ENCODE measurements around the gene LRRC28. TPM values are rescaled to one million over a fixed set of nuclear protein-coding genes. Genes with fewer than 3 reads are reported as not detected.

Gene LRRC28
- total and polyA plus RNA-seq, 9 of the 15 experiments (the other 6 are each of a cell fraction or from before 2014, with no cell fraction given), result 5.5 to 17.4 (median 7.9) TPM

DNA sequence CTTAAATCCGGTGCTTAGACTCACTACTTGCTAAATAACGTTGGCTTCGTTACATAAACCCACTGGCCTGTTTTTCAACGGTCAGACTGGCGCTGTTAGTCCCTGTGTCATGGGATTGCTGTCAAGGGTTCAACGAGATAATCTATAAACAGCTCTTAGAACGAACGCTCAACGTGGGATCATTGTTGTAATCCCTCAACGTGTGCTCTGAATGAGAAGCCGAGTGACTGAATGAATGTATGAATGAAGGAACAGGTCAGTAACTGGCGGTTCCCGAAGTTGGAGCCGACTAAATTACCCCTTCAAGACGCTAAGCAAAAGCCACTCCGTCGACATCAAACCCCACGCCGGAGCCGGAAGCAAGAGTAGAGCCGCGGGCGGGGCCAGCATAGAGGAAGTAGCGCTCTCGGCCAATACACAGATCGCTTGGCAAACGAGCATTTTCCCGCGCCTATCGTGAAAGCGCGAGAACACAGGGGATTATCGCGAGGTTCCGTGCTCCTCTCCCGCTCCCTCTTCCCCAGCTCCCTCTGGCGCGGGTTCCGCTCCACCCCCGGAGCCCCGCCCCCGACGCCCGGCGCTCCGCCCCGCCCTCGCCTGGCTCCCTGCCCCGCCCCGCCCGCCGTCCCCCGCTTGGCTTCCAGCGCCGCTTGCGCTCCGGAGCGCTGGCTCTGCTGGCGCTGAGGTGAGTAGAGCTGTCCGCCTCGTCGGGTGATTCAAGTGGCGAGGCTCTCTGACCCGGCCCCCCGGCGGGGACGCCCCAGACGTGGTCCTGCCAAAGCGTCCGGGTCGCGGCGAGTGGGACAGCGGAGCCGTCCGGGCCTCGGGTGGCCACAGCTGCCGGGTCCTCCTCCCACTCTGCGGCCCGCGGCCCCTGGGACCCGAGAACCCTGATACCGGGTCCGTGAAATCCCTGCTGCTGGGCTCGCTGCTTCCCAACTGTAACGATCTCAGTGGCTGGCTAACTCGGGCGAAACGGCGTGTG, at the start of gene LRRC28 (continued):
- TF ChIP-seq, protein P1, sequence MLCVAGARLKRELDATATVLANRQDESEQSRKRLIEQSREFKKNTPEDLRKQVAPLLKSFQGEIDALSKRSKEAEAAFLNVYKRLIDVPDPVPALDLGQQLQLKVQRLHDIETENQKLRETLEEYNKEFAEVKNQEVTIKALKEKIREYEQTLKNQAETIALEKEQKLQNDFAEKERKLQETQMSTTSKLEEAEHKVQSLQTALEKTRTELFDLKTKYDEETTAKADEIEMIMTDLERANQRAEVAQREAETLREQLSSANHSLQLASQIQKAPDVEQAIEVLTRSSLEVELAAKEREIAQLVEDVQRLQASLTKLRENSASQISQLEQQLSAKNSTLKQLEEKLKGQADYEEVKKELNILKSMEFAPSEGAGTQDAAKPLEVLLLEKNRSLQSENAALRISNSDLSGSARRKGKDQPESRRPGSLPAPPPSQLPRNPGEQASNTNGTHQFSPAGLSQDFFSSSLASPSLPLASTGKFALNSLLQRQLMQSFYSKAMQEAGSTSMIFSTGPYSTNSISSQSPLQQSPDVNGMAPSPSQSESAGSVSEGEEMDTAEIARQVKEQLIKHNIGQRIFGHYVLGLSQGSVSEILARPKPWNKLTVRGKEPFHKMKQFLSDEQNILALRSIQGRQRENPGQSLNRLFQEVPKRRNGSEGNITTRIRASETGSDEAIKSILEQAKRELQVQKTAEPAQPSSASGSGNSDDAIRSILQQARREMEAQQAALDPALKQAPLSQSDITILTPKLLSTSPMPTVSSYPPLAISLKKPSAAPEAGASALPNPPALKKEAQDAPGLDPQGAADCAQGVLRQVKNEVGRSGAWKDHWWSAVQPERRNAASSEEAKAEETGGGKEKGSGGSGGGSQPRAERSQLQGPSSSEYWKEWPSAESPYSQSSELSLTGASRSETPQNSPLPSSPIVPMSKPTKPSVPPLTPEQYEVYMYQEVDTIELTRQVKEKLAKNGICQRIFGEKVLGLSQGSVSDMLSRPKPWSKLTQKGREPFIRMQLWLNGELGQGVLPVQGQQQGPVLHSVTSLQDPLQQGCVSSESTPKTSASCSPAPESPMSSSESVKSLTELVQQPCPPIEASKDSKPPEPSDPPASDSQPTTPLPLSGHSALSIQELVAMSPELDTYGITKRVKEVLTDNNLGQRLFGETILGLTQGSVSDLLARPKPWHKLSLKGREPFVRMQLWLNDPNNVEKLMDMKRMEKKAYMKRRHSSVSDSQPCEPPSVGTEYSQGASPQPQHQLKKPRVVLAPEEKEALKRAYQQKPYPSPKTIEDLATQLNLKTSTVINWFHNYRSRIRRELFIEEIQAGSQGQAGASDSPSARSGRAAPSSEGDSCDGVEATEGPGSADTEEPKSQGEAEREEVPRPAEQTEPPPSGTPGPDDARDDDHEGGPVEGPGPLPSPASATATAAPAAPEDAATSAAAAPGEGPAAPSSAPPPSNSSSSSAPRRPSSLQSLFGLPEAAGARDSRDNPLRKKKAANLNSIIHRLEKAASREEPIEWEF (CRISPR knock-in tag; IDR thresholded peaks at IDR 0.05), result no peak
- peak; percentile 68 for TF ChIP-seq FOS (IDR thresholded peaks at IDR 0.05; ENCODE audit: extremely low read depth, insufficient read length)
- TF ChIP-seq ZNF23 (CRISPR knock-in tag; IDR thresholded peaks at IDR 0.05), result no peak
- TF ChIP-seq, protein P2, sequence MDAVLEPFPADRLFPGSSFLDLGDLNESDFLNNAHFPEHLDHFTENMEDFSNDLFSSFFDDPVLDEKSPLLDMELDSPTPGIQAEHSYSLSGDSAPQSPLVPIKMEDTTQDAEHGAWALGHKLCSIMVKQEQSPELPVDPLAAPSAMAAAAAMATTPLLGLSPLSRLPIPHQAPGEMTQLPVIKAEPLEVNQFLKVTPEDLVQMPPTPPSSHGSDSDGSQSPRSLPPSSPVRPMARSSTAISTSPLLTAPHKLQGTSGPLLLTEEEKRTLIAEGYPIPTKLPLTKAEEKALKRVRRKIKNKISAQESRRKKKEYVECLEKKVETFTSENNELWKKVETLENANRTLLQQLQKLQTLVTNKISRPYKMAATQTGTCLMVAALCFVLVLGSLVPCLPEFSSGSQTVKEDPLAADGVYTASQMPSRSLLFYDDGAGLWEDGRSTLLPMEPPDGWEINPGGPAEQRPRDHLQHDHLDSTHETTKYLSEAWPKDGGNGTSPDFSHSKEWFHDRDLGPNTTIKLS (IDR thresholded peaks at IDR 0.05; ENCODE audit: borderline replicate concordance, low read depth), result peak; percentile 81
- TF ChIP-seq RHOXF2B (CRISPR knock-in tag; conservative IDR thresholded peaks at IDR 0.05), result no peak
- TF ChIP-seq, protein P3, sequence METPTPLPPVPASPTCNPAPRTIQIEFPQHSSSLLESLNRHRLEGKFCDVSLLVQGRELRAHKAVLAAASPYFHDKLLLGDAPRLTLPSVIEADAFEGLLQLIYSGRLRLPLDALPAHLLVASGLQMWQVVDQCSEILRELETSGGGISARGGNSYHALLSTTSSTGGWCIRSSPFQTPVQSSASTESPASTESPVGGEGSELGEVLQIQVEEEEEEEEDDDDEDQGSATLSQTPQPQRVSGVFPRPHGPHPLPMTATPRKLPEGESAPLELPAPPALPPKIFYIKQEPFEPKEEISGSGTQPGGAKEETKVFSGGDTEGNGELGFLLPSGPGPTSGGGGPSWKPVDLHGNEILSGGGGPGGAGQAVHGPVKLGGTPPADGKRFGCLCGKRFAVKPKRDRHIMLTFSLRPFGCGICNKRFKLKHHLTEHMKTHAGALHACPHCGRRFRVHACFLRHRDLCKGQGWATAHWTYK (CRISPR knock-in tag; IDR thresholded peaks at IDR 0.05), result peak; percentile 29; the same call in 1 of the 2 replicates
- no peak for TF ChIP-seq JUND (IDR thresholded peaks at IDR 0.05; ENCODE audit: borderline replicate concordance, low read depth, low read length)
- peak; percentile 53; the same call in 1 of the 3 replicates for TF ChIP-seq JUND (tag; IDR thresholded peaks at IDR 0.05; ENCODE audit: borderline replicate concordance, low read depth, low read length)
- TF ChIP-seq, protein P4, sequence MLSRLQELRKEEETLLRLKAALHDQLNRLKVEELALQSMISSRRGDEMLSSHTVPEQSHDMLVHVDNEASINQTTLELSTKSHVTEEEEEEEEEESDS (CRISPR knock-in tag; IDR thresholded peaks at IDR 0.05), result no peak
- peak; percentile 74 for TF ChIP-seq HMGN3 (IDR thresholded peaks at IDR 0.05; ENCODE audit: borderline replicate concordance, extremely low read depth, insufficient read length, low read depth, low read length)
- TF ChIP-seq RBM14 (IDR thresholded peaks at IDR 0.05; ENCODE audit: borderline replicate concordance, insufficient read depth, low read depth, low read length), result no peak
- no peak for TF ChIP-seq WHSC1 (IDR thresholded peaks at IDR 0.05; ENCODE audit: low read length)
- TF ChIP-seq ZNF184 (CRISPR knock-in tag; IDR thresholded peaks at IDR 0.05), result no peak
- no peak for TF ChIP-seq BCL6 (CRISPR knock-in tag; IDR thresholded peaks at IDR 0.05)
- TF ChIP-seq, protein P5, sequence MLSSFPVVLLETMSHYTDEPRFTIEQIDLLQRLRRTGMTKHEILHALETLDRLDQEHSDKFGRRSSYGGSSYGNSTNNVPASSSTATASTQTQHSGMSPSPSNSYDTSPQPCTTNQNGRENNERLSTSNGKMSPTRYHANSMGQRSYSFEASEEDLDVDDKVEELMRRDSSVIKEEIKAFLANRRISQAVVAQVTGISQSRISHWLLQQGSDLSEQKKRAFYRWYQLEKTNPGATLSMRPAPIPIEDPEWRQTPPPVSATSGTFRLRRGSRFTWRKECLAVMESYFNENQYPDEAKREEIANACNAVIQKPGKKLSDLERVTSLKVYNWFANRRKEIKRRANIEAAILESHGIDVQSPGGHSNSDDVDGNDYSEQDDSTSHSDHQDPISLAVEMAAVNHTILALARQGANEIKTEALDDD (IDR thresholded peaks at IDR 0.05), result peak; percentile 43; the same call in 1 of the 2 replicates
- TF ChIP-seq PYGO2 (tag; IDR thresholded peaks at IDR 0.05), result no peak

All from K562 (cell line).